GM12891 (cell line): ENCODE data around the gene PPM1M.

Experiments used
- POLR2A ChIP-seq: IDR thresholded peaks from 2 replicates; pipeline ENCODE4 v1.6.1; 2011; ENCODE audit warnings: low read depth, low read length, control low read depth
- POLR2AphosphoS5 ChIP-seq: IDR thresholded peaks from 2 replicates; pipeline ENCODE4 v1.6.1; 2011; ENCODE audit warnings: low read depth, low read length, control low read depth
- SPI1 ChIP-seq: IDR thresholded peaks from 2 replicates; pipeline ENCODE4 v1.6.1; 2011; ENCODE audit warnings: low read depth, low read length, control low read depth
- TAF1 ChIP-seq: IDR thresholded peaks from 2 replicates; pipeline ENCODE4 v1.6.1; 2011; ENCODE audit warnings: low read depth, low read length, control low read depth

GRCh38 chr3:52218454-52218853 lies 27.1 kb upstream of the PPM1M start:
- TF ChIP-seq TAF1 (no peak), POLR2A (no peak), POLR2AphosphoS5 (no peak), SPI1 (no peak)
